Measurements from ENCODE around the gene VSIG10. TPM values are rescaled to one million over a fixed set of nuclear protein-coding genes. Genes with fewer than 3 reads are reported as not detected.

VSIG10 gene
- total RNA-seq, 1 donor from 2014 or later: 10.0 TPM

DNA sequence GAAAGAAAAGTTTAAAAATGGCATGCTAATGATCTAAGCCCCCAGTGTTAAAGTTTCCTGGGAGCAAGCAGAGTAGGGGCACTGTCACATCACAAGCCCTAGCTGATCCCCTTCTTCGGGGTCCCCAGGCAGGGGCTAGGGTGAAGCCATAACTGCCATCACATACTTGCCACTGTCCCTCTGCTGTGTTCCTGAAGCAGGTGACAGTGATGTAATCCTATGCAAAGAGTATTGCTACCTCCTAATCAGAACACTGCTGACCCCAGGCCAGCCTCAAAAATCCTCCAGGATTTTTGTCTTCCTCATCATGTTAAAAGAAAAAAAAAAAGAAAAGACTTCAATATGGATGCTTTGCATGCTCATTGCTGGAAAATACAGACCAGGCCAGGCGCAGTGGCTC is 88.5 kb downstream of the VSIG10 start:
- DNase-seq (ENCODE audit: low spot score): no peak
- intact Hi-C loops (cut with DNase I): loop anchor here (10.0 kb wide), 1 partner anchor 359 kb away; the partner anchor contains the start of genes SUDS3 and TAOK3

Other genes with a start within 250 kb of the VSIG10 start
- not detected for gene KSR2, start 135.0 kb downstream of the VSIG10 start, total RNA-seq
- 2.6 TPM for gene RFC5, start 87.3 kb downstream of the VSIG10 start, total RNA-seq
- gene WSB2, start 42.8 kb downstream of the VSIG10 start, total RNA-seq: 95.3 TPM
- 344 TPM for gene PEBP1, start 32.1 kb upstream of the VSIG10 start, total RNA-seq